Thoracic aorta (tissue), 2 donors: Measurements from ENCODE around the gene KRTAP12-3. TPM values are rescaled to one million over a fixed set of nuclear protein-coding genes. Genes with fewer than 3 reads are reported as not detected.

ENCODE experiments used
- ATAC-seq: fragments of 150-250 bp; one replicate; pipeline ENCODE4 v1.8.0; 2017; ENCODE audit warnings: low read depth; ENCODE audit not compliant: insufficient number of reproducible peaks, low FRiP score
- DNase-seq: peaks from one replicate; pipeline ENCODE4 v3.0.0-alpha.2; 2020; ENCODE audit warnings: low spot score
- H3K27ac ChIP-seq, 2 donors: fragments of 200-600 bp; sonication (generic); 1 replicate in 1 of 2; 2 replicates in 1 of 2; pipeline ENCODE4 v1.5.1; 2016; ENCODE audit warnings: mild to moderate bottlenecking in 2 of 2, moderate library complexity in 2 of 2
- H3K27me3 ChIP-seq: fragments of 200-600 bp; sonication (generic); replicated peaks from 2 replicates; pipeline ENCODE4 v1.6.0; 2016; ENCODE audit warnings: mild to moderate bottlenecking; ENCODE audit not compliant: insufficient read depth
- H3K36me3 ChIP-seq: fragments of 200-600 bp; sonication (generic); one replicate; pipeline ENCODE4 v1.5.1; 2016
- H3K4me1 ChIP-seq, 2 donors: fragments of 200-600 bp; sonication (generic); 1 replicate in 1 of 2; 2 replicates in 1 of 2; pipeline versions ENCODE4 v1.5.1 to v1.6.0; 2016; ENCODE audit warnings: low read depth in 2 of 2, mild to moderate bottlenecking in 1 of 2; ENCODE audit not compliant: control insufficient read depth in 1 of 2
- H3K4me3 ChIP-seq: fragments of 200-600 bp; sonication (generic); 2 replicates; pipeline ENCODE4 v1.5.1; 2016; ENCODE audit warnings: mild to moderate bottlenecking
- H3K9me3 ChIP-seq: fragments of 200-600 bp; sonication (generic); 2 replicates; pipeline ENCODE4 v1.5.1; 2016
- total RNA-seq, 2 donors: library from RNA; depleted of rRNA; stranded (reverse); fragments of >200 nt; gene quantifications; one replicate each; pipeline versions ENCODE4 v1.1.0 to v1.2.3, GENCODE V29; 2016
- TF ChIP-seq, protein P1 (sequence below): fragments of 200-600 bp; sonication (generic); IDR thresholded peaks from one replicate; pipeline ENCODE4 v1.5.1; 2019; ENCODE audit warnings: antibody characterized with exemption

Gene KRTAP12-3
- total RNA-seq, 2 donors from 2014 or later = not detected

DNA sequence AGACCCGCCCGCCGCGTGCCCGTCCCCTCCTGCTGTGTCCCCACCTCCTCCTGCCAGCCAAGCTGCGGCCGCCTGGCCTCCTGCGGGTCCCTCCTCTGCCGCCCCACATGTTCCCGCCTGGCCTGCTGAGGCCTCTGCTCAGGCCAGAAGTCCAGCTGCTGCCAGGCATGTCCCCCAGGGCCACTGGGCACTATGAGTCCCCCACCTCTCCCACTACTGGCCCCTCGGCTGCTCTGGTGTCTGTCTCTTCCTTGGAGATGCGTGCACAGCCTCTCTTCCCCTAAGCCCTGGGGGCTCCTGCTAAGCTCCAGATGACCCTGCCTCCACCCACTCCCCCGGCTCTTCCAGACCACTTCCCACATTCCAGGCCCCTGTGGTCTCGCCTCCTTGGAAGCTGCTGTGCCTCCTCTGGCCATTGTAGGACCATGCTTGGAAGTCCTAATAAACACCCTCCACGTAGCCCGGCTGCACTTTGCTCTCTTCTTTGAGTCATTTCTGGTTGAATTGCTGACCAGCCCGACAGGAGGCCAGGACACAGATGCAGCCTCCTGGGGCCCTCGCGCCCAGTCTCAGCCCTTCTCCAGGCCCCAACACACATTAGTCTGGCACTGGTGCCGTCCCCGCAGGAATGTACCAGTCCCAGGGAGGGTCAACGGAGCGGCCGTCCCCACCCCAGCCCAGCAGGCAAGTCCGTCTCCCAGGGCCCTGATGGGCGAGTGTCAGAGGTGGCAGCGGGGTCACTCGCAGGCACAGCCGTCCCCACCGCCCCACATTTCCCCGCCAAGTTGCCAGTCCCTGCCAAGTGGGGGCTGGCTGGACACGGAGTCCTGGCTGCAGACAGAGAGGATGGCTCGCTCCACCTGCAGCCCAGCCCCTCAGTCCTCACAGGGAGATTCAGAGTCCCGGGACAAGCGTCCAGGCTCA is 40.3 kb downstream of the KRTAP12-3 start:
- H3K9me3 ChIP-seq = peaks cover 9% of the 10 kb centered on the region
- no peak overlapping the region for H3K27ac ChIP-seq
- ATAC-seq (no peak), DNase-seq (no peak)
- no peak overlapping the region for H3K4me3 ChIP-seq
- TF ChIP-seq, protein P1, sequence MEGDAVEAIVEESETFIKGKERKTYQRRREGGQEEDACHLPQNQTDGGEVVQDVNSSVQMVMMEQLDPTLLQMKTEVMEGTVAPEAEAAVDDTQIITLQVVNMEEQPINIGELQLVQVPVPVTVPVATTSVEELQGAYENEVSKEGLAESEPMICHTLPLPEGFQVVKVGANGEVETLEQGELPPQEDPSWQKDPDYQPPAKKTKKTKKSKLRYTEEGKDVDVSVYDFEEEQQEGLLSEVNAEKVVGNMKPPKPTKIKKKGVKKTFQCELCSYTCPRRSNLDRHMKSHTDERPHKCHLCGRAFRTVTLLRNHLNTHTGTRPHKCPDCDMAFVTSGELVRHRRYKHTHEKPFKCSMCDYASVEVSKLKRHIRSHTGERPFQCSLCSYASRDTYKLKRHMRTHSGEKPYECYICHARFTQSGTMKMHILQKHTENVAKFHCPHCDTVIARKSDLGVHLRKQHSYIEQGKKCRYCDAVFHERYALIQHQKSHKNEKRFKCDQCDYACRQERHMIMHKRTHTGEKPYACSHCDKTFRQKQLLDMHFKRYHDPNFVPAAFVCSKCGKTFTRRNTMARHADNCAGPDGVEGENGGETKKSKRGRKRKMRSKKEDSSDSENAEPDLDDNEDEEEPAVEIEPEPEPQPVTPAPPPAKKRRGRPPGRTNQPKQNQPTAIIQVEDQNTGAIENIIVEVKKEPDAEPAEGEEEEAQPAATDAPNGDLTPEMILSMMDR = no peak
- H3K27me3 ChIP-seq = no peaks in the 10 kb centered on the region
- H3K36me3 ChIP-seq = no peaks in the 10 kb centered on the region
- H3K4me1 ChIP-seq = no peaks in the 10 kb centered on the region

DNA sequence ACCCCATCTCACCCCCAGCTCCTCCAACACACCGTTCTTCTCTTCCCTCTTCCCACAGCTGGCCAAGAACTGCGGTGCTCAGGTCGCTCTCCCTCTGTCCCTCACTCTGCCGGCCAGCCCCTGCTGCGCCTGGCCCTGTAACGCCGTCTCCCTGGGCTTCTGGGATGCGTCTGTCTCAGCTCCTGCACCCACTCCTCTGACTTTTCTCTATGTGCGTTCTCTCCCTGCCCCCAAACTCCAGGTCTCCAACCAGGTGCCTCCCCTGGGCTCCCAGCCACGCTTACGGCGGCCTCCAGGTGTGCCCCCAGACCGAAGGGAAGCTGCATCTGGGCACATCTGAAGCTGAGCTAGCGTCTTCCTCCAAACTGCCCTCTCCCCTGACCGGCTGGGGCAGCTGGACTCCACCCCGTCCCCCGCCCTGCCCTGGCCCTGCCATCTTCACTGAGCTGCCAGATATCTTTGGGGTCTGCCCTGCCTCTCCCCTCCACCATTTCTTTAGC is 41.8 kb downstream of the KRTAP12-3 start:
- no peak overlapping the region for H3K4me3 ChIP-seq
- no peaks in the 10 kb centered on the region for H3K9me3 ChIP-seq
- no peak overlapping the region for H3K27ac ChIP-seq
- no peaks in the 10 kb centered on the region for H3K4me1 ChIP-seq
- H3K36me3 ChIP-seq = no peaks in the 10 kb centered on the region
- TF ChIP-seq, protein P1 = no peak
- ATAC-seq = no peak
- no peaks in the 10 kb centered on the region for H3K27me3 ChIP-seq
- no peak for DNase-seq

DNA sequence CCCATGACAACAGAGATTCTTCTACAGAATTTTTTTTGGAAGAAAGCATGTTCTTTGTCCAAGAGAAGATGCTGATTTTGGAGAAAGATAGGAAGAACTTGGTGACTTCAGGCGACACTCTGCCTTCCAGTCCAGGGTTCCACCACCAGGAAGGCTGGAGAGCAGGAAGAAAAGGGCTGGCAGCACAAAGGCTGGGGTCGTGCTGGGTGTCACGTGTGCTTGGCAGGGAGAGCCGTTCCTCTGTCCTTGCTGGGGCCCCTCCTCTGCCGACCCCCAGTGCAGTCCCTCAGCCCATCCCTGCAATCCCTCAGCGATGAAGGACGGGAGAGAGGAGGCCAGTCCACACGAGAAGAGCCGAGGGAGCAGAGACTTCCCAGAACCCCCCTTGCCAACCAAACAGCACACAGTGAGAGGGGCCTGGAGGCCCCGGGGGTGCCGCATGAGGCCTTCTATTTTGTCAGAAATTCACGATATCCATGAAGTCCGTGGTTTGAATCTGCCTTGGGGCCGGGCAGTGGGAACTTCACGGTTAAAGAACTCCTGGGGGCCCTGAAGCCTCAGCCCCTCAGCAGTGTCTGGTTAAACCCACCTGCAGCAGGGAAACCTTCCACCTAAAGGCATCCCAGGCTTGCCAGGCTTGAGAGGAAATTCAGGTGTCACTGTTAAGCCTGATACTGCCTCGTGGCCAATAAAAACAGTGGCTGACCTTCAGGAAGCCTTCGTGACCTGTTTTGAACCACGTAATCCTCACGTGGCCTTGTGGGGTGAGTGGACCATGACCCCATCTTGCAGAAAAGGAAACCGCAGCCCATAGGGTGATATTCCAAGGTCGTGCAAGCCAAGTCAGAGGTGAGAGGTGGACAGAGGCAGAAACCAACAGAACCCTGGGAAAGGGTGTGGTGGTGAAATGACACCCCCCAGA is 42.6 kb downstream of the KRTAP12-3 start:
- ATAC-seq = no peak
- Histone ChIP-seq H3K4me1 (no peaks in the 10 kb centered on the region), H3K27ac (no peak overlapping the region), H3K36me3 (no peaks in the 10 kb centered on the region), H3K4me3 (no peak overlapping the region), H3K9me3 (no peaks in the 10 kb centered on the region), H3K27me3 (no peaks in the 10 kb centered on the region)
- TF ChIP-seq, protein P1 = no peak
- no peak for DNase-seq

DNA sequence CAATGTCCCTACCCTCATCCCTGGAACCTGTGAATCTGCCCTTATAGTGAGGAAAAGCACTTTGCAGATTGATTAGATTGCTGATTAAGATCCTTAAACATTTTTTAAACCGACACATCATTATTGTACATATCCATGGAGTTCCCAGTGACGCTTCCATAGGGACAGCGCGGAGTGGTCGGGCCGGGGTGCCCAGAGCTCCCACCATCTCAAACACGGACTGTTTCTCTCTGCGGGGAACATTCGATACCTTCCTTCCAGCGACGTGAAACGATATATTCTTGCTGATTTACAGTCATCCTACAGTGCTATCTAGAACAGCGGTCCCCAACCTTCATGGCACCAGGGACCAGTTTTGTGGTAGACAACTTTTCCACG is 43.3 kb downstream of the KRTAP12-3 start:
- H3K9me3 ChIP-seq = no peaks in the 10 kb centered on the region
- H3K27ac ChIP-seq = no peak overlapping the region
- H3K4me3 ChIP-seq = no peak overlapping the region
- no peak for ATAC-seq
- no peak for DNase-seq
- no peaks in the 10 kb centered on the region for H3K36me3 ChIP-seq
- peaks cover under 1% of the 10 kb centered on the region for H3K27me3 ChIP-seq
- no peaks in the 10 kb centered on the region for H3K4me1 ChIP-seq
- TF ChIP-seq, protein P1 = no peak

DNA sequence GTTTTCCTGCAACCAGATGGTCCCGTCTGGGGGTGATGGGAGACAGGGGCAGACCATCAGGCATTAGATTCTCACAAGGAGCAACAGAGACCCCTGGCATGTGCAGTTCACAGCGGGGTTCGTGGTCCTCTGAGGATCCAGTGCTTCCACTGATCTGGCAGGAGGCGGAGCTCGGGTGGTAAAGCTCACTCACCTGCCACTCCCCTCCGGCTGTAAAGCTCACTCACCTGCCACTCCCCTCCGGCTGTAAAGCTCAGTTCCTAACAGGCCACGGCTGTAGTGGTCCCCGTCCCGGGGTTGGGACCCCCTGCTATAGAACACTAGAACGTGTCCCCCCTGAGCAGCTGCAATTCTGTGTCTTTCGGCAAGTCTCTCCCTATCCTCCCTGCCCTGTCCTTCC is 43.8 kb downstream of the KRTAP12-3 start:
- ATAC-seq (no peak), DNase-seq (no peak)
- Histone ChIP-seq H3K27me3 (peaks cover 6% of the 10 kb centered on the region), H3K36me3 (no peaks in the 10 kb centered on the region), H3K9me3 (no peaks in the 10 kb centered on the region), H3K4me1 (no peaks in the 10 kb centered on the region), H3K27ac (no peak overlapping the region), H3K4me3 (no peak overlapping the region)
- TF ChIP-seq, protein P1 = no peak
